HepG2 (cell line): ENCODE data around the gene LRP1B. TPM values are rescaled to one million over a fixed set of nuclear protein-coding genes. Genes with fewer than 3 reads are reported as not detected.

ENCODE experiments used
- ATAC-seq: fragments of 200-7000 bp; cut with Tn5 transposase; 3 replicates; pipeline ENCODE4 v1.9.1; 2020; ENCODE audit warnings: mild to moderate bottlenecking, moderate library complexity
- BruUV-seq: library from RNA; stranded (reverse); fragments of 400-500 nt; replicated peaks from 2 replicates; lab custom pipeline; 2021; lab: Mats Ljungman, UMichigan
- CTCF ChIA-PET: fragments of 300-600 bp; formaldehyde crosslinking; extraction: SDS; loops from one replicate; lab custom pipeline; 2021; ENCODE audit warnings: low total read pairs, inconsistent platforms, low intra/inter-chr PET ratio; lab: Yijun Ruan, JAX
- POLR2A ChIA-PET: fragments of 350-600 bp; sonication (Branson Sonifier 250); formaldehyde crosslinking; loops from one replicate; lab custom pipeline; 2020; ENCODE audit warnings: antibody characterized with exemption, inconsistent platforms; lab: Yijun Ruan, JAX
- DNase-seq: peaks from one replicate; pipeline ENCODE4 v3.0.0-alpha.2; 2015; ENCODE audit warnings: low spot score
- FAIRE-seq: peaks from 3 replicates; lab custom pipeline; 2011; peaks lifted over from hg19 to GRCh38; lab: Jason Lieb, UNC
- H2AFZ ChIP-seq: one replicate; pipeline ENCODE4 v1.6.1; 2011; ENCODE audit warnings: low read length, inconsistent platforms
- H3K27ac ChIP-seq: fragments of 300-600 bp; 3 replicates; pipeline ENCODE4 v1.8.0; 2011; ENCODE audit warnings: mixed run types, mild to moderate bottlenecking, mixed read lengths, low read length, inconsistent platforms; ENCODE audit not compliant: insufficient read depth; ENCODE audit errors: extremely low read length
- H3K27me3 ChIP-seq, 2 experiments: fragments of 200-600 bp in 1 of 2; 2 replicates in 1 of 2; 3 replicates in 1 of 2; pipeline versions ENCODE4 v1.6.0 to v1.8.0; 2011; ENCODE audit warnings: low read length in 2 of 2, mild to moderate bottlenecking in 2 of 2, moderate library complexity in 2 of 2, inconsistent platforms in 1 of 2; ENCODE audit not compliant: insufficient read depth in 2 of 2, control insufficient read depth in 1 of 2
- H3K36me3 ChIP-seq, 2 experiments: fragments of 200-600 bp in 1 of 2; replicated peaks in 1 of 2; 2 replicates in 1 of 2; 3 replicates in 1 of 2; pipeline versions ENCODE4 v1.5.1 to v1.8.0; 2011; ENCODE audit warnings: low read length in 2 of 2, inconsistent platforms in 1 of 2; ENCODE audit not compliant: insufficient read depth in 2 of 2, control insufficient read depth in 1 of 2
- H3K4me1 ChIP-seq: 2 replicates; pipeline ENCODE4 v1.5.1; 2012; ENCODE audit warnings: low read length, inconsistent platforms; ENCODE audit not compliant: insufficient read depth
- H3K4me2 ChIP-seq: 2 replicates; pipeline ENCODE4 v1.6.0; 2011; ENCODE audit warnings: low read depth, low read length, inconsistent platforms
- H3K4me3 ChIP-seq, 3 experiments: fragments of 200-600 bp in 1 of 3; sonication (generic), shearing (Covaris generic) in 1 of 3; replicated peaks in 1 of 3; 2 replicates each; pipeline ENCODE4 v1.5.1; 2011 to 2016; ENCODE audit warnings: low read length in 3 of 3, inconsistent platforms in 2 of 3, low read depth in 2 of 3, mild to moderate bottlenecking in 2 of 3, control low read depth in 1 of 3, mixed read lengths in 1 of 3; ENCODE audit not compliant: insufficient read depth in 1 of 3
- H3K79me2 ChIP-seq: one replicate; pipeline ENCODE4 v1.6.1; 2011; ENCODE audit warnings: low read length, inconsistent platforms; ENCODE audit not compliant: insufficient read depth
- H3K9ac ChIP-seq: 2 replicates; pipeline ENCODE4 v1.6.0; 2011; ENCODE audit warnings: mild to moderate bottlenecking, low read depth, low read length, inconsistent platforms; ENCODE audit not compliant: insufficient read depth
- H3K9me3 ChIP-seq: 2 replicates; pipeline ENCODE4 v1.5.1; 2012; ENCODE audit warnings: mild to moderate bottlenecking, low read length
- H4K20me1 ChIP-seq: 2 replicates; pipeline ENCODE4 v1.6.0; 2011; ENCODE audit warnings: inconsistent platforms, mild to moderate bottlenecking, low read length, moderate library complexity; ENCODE audit not compliant: insufficient read depth
- MNT ChIP-seq: fragments of 450-650 bp; IDR thresholded peaks from 2 replicates; pipeline ENCODE4 v1.6.1; 2016
- ZBTB46 ChIP-seq: sonication (generic); formaldehyde crosslinking; IDR thresholded peaks from 2 replicates; pipeline ENCODE4 v1.4.0; 2020; ENCODE audit warnings: mild to moderate bottlenecking, missing genetic modification reagents, borderline replicate concordance
- WGBS: methylation state at CpG from one replicate; pipeline ENCODE4 v1.1.6; 2017; ENCODE audit warnings: low lambda C conversion rate; 5-methylcytosine and 5-hydroxymethylcytosine counted together
- in situ Hi-C: cut with HindIII; loops from 2 replicates; pipeline ENCODE4 v1.10.0; 2017; ENCODE audit warnings: low pct_unique_long_range_greater_than_20kb; ENCODE audit not compliant: extremely low pct_ligation_motif_present
- intact Hi-C: fragments of 100-400 bp; cut with micrococcal nuclease; formaldehyde crosslinking; loops from one replicate; pipeline ENCODE4 v1.10.0; 2022; ENCODE audit not compliant: unreplicated experiment
- polyA plus RNA-seq, 8 experiments: library from polyadenylated mRNA; depleted of rRNA in 3 of 8; stranded (reverse) in 7 of 8; unstranded in 1 of 8; fragments of >200 nt; fragmentation: Illumina TruSeq in 4 of 8; extraction: Trizol in 4 of 8; gene quantifications; 2 replicates each; pipeline versions ENCODE4 v1.2.1 to v1.2.3, GENCODE V29; 2011 to 2016; ENCODE audit warnings: low read depth in 4 of 8, missing spikeins in 1 of 8, mixed read lengths in 1 of 8; ENCODE audit not compliant: insufficient read depth in 1 of 8
- total RNA-seq, 5 experiments: library from RNA; depleted of rRNA; stranded (reverse); fragments of >200 nt; fragmentation: Illumina TruSeq; extraction: Trizol; gene quantifications; 2 replicates each; pipeline ENCODE4 v1.2.3, GENCODE V29; 2016; ENCODE audit warnings: low read depth in 1 of 5
- TF ChIP-seq, protein P1 (sequence below): sonication (generic); formaldehyde crosslinking; IDR thresholded peaks from 2 replicates; pipeline ENCODE4 v1.5.1; 2020; ENCODE audit warnings: missing genetic modification reagents, mild to moderate bottlenecking, borderline replicate concordance

LRP1B gene
- total and polyA plus RNA-seq, 2 of the 13 experiments (the other 11 are each of a cell fraction or from before 2014, with no cell fraction given): 0.04 TPM; not detected in 1

DNA sequence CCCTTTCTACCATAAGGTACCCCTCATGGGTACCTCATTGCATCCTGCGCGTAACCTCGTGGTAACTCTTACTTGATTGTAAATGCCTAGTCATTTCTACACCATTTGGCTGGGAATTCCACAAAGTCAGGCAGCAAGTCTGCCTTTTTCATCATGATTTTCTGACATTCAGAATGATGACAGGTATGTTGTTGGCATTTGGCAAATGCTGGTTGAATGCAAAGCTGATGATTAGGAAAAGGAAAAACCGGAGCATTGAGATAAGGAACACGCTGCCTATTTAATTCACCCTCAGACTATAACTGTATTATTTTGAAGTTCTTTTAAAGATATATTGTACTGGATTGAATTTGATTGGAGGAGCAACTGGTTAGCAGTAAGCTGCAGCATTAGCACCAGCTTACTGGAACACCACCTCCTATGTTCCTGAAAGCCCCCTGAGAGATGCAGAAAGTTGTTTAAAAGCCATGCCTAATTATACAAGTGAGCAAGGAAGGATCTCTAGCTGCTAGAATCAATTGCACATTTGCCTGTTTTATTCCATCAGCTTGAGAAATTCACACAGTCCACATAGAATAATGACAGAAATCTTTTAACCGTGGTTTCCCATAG is 520.1 kb downstream of the LRP1B start:
- Histone ChIP-seq H3K4me2 (no peak overlapping the region), H3K79me2 (no peaks in the 10 kb centered on the region), H2AFZ (no peak overlapping the region), H3K36me3 (no peaks in the 10 kb centered on the region)
- ATAC-seq (no peak), FAIRE-seq (no peak), DNase-seq (no peak)
- CTCF ChIA-PET: no interaction called here
- in situ Hi-C loops: no loop called here
- 36% methylated on average over 6 of the region's 6 CpGs for WGBS
- no TSS peak for BruUV-seq
- TF ChIP-seq, protein P1, sequence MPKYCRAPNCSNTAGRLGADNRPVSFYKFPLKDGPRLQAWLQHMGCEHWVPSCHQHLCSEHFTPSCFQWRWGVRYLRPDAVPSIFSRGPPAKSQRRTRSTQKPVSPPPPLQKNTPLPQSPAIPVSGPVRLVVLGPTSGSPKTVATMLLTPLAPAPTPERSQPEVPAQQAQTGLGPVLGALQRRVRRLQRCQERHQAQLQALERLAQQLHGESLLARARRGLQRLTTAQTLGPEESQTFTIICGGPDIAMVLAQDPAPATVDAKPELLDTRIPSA (CRISPR knock-in tag): no peak
- TF ChIP-seq MNT (0 out of 2 replicates have a peak, but pooled peaks have one; percentile 26), ZBTB46 (CRISPR knock-in tag) (no peak)
- TF ChIP-seq, all 625 proteins: peak for 1
- H3K9me3 ChIP-seq: no peaks in the 10 kb centered on the region
- H3K4me1 ChIP-seq: no peaks in the 10 kb centered on the region
- H4K20me1 ChIP-seq: no peaks in the 10 kb centered on the region
- POLR2A ChIA-PET: no interaction called here
- H3K9ac ChIP-seq: no peak overlapping the region
- no peak overlapping the region for H3K4me3 ChIP-seq
- no peak overlapping the region for H3K27ac ChIP-seq
- H3K27me3 ChIP-seq: no peaks in the 10 kb centered on the region
- intact Hi-C loops: no loop called here
